ENCODE results near the gene LY6G5B.
A peak's percentile ranks its signal among the peaks of the same experiment; 100 is the strongest.

Gene LY6G5B

DNA sequence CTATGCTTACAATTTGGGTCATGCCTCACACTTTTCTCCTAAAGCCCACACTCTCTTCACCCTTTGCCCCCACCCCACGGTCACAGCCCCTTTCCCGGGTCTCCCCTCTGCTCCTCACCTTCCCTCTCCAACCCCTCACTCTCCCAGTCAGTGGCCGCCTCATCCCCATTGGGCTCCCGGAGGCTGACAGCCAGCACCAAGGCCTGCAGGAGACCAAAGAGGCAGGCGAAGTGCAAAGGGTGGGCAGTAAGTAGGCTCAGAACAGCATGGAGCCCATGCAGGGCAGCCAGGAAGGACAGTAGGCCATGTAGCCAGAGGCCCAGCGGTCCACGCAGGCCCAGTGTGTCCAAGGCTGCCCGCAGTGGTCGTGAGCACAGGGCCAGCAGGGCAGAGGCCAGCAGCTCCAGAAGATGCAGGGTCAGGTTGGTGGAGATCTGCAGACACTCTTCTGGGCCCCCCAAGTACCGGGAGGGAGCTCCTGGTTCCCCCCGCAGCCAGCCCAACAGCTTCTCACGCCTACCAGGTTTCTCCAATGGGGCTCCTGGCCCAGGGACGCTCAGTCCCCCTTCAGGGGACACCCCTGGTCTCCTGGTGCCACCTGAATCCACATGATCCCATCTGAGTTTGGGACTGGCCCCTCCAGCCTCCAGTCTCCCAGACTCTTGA lies 10.7 kb upstream of the LY6G5B start:
- Histone ChIP-seq H3K27me3 (replicated peaks; ENCODE audit: control insufficient read depth, insufficient read depth, low read length) (no peaks in the 10 kb centered on the region), H3K4me3 (replicated peaks; ENCODE audit: low read depth, low read length) (peak overlapping the region; percentile 92), H3K36me3 (ENCODE audit: control insufficient read depth, insufficient read depth, low read length) (peaks cover 11% of the 10 kb centered on the region)
- TF ChIP-seq, protein P1, sequence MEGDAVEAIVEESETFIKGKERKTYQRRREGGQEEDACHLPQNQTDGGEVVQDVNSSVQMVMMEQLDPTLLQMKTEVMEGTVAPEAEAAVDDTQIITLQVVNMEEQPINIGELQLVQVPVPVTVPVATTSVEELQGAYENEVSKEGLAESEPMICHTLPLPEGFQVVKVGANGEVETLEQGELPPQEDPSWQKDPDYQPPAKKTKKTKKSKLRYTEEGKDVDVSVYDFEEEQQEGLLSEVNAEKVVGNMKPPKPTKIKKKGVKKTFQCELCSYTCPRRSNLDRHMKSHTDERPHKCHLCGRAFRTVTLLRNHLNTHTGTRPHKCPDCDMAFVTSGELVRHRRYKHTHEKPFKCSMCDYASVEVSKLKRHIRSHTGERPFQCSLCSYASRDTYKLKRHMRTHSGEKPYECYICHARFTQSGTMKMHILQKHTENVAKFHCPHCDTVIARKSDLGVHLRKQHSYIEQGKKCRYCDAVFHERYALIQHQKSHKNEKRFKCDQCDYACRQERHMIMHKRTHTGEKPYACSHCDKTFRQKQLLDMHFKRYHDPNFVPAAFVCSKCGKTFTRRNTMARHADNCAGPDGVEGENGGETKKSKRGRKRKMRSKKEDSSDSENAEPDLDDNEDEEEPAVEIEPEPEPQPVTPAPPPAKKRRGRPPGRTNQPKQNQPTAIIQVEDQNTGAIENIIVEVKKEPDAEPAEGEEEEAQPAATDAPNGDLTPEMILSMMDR (IDR thresholded peaks at IDR 0.05; ENCODE audit: insufficient read depth, low read length, poor library complexity, severe bottlenecking): no peak
- no peak for DNase-seq (ENCODE audit: extremely low read depth, insufficient read length)

DNA sequence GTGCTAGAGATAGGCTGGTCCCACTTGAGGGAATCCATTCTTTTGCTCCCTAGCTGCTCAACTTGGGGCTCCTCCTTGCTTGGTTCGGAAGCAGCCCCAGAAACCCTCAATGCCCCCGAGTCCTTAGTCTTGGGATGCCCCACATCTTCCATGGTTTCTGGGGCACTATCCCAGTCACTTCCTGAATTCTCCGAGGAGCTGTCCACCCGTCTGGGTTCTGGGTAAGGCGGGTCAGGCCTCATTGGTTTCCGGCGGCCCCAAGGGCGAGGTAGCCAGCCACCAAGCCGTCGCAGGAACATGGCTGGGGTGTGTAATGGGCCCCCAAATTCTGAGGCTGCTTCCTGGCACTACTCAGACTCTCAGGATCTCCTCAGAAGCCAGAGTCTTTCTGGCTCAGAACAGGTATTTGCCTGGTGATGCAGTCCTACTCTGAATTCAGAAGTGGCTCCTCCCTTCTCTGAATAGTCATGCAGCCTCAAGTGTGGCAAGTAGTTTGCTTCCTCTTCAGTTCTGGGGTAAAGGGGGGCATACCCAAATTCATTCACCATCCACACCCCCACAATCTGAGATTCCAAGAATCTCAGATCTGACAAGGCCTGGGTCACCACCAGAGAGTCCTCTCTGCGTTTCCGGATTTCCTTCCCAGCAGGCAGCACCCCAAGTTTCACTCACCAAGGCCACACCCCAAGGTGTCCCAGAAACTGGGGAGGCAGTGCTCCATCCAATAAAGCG lies 10.0 kb upstream of the LY6G5B start:
- H3K27me3 ChIP-seq (replicated peaks; ENCODE audit: control insufficient read depth, insufficient read depth, low read length): no peaks in the 10 kb centered on the region
- DNase-seq (ENCODE audit: extremely low read depth, insufficient read length): no peak
- peaks cover 11% of the 10 kb centered on the region for H3K36me3 ChIP-seq (ENCODE audit: control insufficient read depth, insufficient read depth, low read length)
- H3K4me3 ChIP-seq (replicated peaks; ENCODE audit: low read depth, low read length): peak overlapping the region; percentile 92
- TF ChIP-seq, protein P1 (IDR thresholded peaks at IDR 0.05; ENCODE audit: insufficient read depth, low read length, poor library complexity, severe bottlenecking): no peak

DNA sequence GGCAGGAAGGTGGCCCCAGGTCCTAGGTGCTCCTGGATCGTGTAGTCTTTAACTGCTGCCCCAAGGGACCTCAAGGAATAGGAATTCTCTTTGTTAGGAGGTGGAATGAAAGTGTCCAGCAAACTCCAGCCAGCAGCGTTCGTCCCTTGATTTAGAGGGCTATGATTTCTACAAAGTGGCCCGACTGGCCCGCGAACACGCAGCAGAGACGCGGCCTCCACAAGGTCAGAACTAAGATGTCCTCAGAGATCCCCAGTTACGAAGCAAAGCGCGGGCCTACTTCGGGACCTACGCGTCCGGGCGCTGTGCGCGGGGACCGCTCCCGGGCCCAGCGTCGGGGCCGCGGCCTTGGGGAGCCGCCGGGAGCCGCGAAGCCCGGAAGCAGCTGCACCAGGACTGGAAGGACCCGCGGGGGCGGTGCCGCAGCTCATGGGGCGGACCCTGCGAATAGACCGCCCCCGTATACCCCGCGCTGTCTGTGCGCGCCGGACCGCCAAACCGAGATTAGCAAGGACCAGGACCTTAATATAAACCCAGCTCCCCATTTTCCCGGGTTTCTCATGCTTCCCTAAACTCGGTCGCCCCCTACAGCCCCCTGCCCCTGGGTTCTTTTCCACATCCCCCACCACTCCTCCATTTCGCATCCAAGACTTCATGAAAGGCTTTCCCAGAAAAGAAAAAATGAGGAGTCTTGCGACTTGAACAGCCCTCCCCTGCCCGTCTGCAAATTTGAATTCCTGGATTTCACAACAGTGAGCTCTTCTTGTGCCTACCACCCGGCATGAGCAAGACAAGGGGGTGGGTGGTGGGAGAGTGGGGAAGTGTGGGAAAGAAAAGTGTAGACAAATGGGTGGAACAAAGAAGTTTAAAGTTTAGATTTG lies 9.2 kb upstream of the LY6G5B start, which contains the start of gene C6orf47:
C6orf47 (minus strand) TSS at position 398 of the 881 bp plus-strand sequence. CDS start 831 bp downstream, outside the sequence.
- DNase-seq (ENCODE audit: extremely low read depth, insufficient read length): peak; percentile 88
- H3K4me3 ChIP-seq (replicated peaks; ENCODE audit: low read depth, low read length): peak within 1 kb of the TSS; percentile 92
- TF ChIP-seq, protein P1 (IDR thresholded peaks at IDR 0.05; ENCODE audit: insufficient read depth, low read length, poor library complexity, severe bottlenecking): no peak
- H3K27me3 ChIP-seq (replicated peaks; ENCODE audit: control insufficient read depth, insufficient read depth, low read length): no peaks in the 10 kb centered on the region
- peaks cover 11% of the 10 kb centered on the region for H3K36me3 ChIP-seq (ENCODE audit: control insufficient read depth, insufficient read depth, low read length)

- Histone ChIP-seq H3K4me3 (replicated peaks; ENCODE audit: low read depth, low read length) (peak overlapping the region; percentile 92), H3K27me3 (replicated peaks; ENCODE audit: control insufficient read depth, insufficient read depth, low read length) (no peaks in the 10 kb centered on the region), H3K36me3 (ENCODE audit: control insufficient read depth, insufficient read depth, low read length) (peaks cover 11% of the 10 kb centered on the region)
- TF ChIP-seq, protein P1 (IDR thresholded peaks at IDR 0.05; ENCODE audit: insufficient read depth, low read length, poor library complexity, severe bottlenecking): no peak
- DNase-seq (ENCODE audit: extremely low read depth, insufficient read length): no peak
These were observed 8.3 kb upstream of the LY6G5B start for GRCh38 chr6:31661262-31662123.

DNA sequence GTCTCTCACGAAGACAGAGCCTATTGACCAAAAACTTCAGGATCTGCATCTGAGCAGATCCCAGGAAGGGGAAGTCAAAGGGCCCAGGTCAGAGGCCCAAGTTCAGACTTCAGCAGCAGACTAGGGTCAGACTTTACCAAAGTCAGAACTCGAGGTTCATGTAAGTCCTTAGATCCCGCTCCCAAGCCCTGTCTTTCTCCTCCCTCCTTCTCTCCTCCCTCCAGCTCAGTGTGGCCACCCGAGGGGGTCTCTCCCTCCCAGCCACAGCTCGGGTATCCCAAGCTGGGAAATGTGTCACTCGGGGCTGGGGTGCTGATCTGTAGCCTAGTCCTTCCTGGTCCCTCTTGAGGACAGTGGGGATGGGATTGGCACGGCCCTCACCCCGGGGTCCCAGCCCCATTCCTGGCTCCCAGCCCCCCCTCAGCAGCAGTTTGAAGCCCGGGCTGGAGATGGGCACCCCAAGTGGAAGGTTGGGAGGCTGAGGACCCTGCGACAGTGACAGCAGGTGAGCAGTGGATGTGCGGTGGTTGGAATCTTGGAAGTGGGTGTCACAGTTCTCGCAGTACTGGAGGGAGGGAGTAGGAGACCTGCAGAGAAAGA lies 7.6 kb upstream of the LY6G5B start:
- no peak for DNase-seq (ENCODE audit: extremely low read depth, insufficient read length)
- H3K4me3 ChIP-seq (replicated peaks; ENCODE audit: low read depth, low read length): no peak overlapping the region

More for the DNA sequence above, 7.6 kb upstream of the LY6G5B start:
- TF ChIP-seq, protein P1 (IDR thresholded peaks at IDR 0.05; ENCODE audit: insufficient read depth, low read length, poor library complexity, severe bottlenecking): no peak
- peaks cover 13% of the 10 kb centered on the region for H3K36me3 ChIP-seq (ENCODE audit: control insufficient read depth, insufficient read depth, low read length)
- no peaks in the 10 kb centered on the region for H3K27me3 ChIP-seq (replicated peaks; ENCODE audit: control insufficient read depth, insufficient read depth, low read length)
